GM21737 (cell line): ENCODE results near the gene ARFGAP3.

Experiments
- ATAC-seq: cut with Tn5 transposase; IDR thresholded peaks from one replicate; pipeline ENCODE4 v1.9.1; 2021; ENCODE audit warnings: mild to moderate bottlenecking, moderate library complexity; ENCODE audit not compliant: unreplicated experiment

Gene ARFGAP3, protein sequence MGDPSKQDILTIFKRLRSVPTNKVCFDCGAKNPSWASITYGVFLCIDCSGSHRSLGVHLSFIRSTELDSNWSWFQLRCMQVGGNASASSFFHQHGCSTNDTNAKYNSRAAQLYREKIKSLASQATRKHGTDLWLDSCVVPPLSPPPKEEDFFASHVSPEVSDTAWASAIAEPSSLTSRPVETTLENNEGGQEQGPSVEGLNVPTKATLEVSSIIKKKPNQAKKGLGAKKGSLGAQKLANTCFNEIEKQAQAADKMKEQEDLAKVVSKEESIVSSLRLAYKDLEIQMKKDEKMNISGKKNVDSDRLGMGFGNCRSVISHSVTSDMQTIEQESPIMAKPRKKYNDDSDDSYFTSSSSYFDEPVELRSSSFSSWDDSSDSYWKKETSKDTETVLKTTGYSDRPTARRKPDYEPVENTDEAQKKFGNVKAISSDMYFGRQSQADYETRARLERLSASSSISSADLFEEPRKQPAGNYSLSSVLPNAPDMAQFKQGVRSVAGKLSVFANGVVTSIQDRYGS

DNA sequence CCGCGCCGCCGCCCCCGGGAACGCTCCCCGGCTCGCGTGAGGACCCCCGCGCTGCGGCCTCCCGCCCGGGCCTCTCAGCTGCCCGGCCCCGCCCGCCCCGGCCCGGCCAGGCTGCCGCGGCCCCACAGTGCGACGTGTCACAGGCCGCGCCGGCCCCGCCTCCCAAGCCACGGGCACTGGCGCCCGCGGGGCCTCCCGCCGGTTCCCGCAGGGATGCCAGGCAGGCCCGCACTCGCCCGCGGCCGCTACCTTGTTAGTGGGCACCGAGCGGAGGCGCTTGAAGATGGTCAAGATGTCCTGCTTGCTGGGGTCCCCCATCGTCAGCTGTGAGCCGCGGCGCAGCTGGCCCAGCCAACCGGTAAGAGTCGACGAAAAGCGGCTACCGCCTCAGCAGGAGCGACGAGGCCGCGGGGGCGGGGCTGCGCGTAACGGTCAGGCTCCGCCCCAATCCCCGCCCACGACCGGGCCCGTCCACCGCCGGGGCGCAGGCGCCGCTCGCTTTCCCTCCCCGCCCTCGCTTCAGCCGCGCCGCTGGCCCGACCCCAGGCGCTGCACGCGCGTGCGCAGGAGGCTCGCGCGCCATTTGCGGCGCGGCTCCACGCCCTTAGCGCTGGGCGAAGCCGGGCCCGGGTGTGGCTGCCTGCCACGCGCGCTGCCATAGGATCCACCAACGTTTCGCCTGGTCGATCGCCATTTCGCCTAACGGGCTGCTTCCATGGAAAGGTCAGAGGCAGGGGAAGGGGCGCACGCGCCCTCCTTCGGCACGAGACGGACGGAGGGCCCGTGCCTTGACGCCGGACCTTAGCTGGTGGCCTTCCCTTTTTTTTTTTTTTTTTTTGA lies at the start of gene ARFGAP3:
TSS of gene ARFGAP3 (minus strand) at position 409 of the 840 bp plus-strand sequence. CDS start at position 318, 91 bp downstream.
- peak; percentile 78 for ATAC-seq

DNA sequence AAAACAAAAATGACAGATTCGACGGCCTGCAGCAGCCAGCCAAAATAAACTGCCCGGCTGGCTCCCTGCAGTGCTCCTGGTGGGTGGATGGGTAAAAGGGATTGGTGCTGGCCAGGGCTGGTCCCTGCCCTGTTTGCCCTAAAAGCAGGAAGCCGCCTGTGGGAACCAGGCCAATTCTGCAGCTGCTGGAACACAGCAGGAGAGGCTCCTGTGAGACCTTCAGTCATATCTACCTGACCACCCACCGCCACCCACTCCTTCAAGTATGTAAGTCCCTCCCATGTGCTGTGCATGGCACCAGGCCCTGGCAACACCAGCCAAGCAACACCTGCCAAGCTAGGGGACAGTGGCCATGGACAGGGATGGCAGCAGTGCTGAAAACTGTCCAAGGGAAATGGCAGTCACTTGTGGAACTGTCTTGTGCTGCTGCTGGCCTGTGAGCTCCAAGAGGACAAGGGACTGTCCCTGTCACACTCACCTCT lies 48.7 kb upstream of the ARFGAP3 start:
- ATAC-seq, result no peak

DNA sequence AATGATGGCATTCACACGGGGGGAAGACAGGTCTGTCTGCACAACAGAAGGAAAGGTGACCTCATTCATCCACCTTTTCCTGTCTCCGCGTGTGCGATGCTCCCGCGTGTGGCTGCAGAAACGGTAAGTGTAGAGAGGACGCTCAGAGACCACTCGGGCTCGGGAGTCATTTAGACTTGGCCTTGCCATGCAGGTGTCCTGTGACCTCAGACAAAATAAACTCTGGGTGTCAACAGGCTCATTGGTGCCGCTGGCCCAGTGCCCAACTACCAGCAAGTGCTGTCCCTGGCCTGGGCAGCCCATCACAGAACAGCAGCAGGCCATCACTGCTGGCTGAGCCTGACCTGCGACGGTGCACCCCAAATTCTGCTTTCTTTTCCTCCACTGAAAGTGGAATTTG lies 48.1 kb upstream of the ARFGAP3 start:
- ATAC-seq, result no peak

DNA sequence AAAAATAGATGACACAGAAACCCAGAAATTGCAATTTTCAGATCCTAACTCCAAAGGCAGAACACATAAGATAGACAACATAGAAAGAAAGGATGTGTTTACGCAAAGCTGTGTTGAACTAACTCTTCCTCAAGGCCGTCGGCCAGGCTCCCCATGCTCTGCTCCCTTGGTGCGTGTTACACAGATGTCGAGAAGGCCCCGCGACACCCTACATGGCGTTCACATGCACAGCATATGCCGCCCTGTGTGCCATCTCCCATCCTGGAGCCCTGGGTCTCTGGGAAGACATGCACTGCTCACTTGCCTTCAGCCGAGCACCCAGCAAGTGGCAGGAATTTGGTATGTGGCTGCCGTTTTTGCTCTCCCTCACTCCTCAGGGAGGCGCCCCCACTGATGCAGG lies 47.0 kb upstream of the ARFGAP3 start:
- no peak for ATAC-seq

DNA sequence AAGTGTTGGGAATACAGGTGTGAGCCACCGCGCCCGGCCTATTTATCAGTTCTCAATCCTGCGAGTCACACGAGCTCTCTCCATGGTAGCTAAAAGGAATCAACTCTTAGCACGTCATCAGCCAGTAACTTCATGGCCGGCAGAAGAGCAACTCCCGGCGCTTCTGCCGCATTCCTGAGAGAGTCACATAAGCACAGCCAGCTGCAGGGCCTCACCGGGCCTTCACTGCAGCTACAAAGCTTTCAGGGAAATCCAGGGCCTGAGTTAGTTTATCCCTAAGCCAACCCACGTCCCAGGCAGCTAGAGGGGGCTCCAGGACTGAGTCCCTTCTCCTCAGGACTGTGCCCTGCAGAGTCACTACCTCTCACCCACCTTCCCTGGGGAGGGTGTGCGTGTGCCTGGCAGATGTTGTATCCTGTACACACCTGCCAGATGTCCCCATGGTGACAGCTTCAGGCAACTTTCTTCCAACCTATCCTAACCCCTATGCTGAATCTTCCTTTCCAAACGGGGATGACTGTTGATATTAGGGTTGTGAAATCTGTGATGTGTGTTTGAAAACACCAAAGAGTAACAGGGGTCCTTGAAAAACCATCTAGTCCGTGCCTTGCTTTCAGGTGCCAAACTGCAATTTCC lies 45.9 kb upstream of the ARFGAP3 start:
- no peak for ATAC-seq

DNA sequence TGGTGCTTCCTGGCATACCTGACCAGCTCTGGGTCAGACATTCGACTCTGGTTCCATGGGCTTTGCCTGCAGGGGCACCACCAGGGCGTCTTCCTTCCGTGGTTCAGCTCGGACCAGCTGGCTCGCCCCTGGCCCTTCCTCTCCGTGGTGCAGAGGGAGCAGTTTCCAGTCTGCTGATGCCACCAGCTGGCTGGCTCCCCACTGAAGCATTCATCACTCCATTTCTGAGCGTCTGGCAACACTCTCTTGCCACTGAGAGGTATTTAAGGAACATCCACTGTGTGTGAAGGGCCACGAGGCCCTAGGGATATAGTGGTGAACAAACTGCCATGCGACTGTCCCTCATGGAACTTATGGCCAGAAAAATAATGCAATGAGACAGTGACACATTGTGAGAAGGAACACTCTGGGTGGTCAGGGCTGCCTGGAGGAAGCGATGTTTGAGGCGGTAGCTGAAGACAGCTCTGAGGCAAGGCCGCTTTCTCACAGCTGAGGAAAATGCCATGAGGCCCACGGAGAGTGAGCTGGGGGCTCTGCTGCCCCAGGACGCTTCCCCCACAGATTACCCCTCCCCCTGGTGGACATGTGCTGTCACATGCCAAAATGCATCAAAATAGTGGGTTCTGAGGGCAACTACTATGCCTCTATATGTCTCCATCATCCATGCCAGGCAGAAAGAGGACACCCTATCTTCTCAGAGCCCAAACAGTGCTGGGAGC lies 44.9 kb upstream of the ARFGAP3 start:
- no peak for ATAC-seq

DNA sequence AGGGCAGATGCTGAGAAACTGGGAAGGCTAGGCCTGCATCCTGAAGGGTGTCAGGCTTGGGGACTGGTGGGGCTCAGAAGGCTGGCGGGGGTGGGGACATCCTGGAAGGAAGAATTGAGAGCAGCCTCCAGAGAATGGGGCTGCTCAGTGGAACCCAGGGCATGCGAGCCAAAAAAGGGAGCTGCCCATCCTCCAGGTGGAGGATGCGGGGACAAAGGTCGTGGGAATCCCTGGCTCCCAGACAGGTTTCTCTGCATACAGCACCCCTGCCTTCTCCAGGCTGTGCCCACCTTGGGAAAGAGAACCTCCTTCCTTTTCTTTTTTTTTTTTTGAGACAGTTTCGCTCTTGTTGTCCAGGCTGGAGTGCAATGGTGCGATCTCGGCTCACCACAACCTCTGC lies 40.9 kb upstream of the ARFGAP3 start:
- no peak for ATAC-seq

DNA sequence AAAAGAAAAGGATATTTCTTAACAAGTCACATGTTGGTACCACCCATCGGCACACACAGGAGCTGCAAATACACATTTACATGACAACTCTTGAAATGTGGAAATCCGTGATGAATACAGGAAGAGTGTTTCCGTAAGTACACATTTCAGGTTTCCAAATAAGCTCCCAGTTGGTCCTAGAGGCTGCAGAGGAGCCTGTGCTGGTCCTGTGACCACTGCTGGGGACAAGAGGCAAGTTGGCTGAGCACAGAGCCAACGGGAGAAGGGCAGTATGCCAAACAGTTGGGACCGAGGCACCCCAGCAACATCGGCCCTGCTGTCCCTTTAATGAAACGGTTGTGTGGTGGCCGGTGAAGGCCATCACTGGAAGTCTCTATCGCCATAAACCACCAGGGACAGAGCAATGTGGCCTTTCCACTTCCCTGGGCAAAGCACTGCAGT lies 38.5 kb upstream of the ARFGAP3 start:
- ATAC-seq, result no peak

DNA sequence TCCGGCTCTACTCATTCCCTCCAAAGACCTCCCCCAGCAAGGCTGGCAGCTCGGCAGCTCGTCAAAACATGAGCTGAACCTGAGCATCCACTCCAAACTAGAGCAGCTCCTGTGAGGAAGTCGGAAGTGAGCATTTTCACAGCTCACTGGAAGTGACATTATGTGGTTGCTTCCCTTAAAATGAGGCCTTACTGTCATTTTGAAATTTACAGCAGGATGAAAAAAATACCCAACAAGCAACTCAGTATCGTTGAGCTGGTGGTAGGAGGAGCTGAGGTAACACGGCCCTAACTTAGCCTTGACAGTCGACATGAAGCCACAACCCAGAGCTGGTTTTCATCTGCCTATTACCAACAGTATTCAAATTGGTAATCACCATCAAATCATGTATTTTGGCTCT lies 38.0 kb upstream of the ARFGAP3 start:
- ATAC-seq, result no peak

DNA sequence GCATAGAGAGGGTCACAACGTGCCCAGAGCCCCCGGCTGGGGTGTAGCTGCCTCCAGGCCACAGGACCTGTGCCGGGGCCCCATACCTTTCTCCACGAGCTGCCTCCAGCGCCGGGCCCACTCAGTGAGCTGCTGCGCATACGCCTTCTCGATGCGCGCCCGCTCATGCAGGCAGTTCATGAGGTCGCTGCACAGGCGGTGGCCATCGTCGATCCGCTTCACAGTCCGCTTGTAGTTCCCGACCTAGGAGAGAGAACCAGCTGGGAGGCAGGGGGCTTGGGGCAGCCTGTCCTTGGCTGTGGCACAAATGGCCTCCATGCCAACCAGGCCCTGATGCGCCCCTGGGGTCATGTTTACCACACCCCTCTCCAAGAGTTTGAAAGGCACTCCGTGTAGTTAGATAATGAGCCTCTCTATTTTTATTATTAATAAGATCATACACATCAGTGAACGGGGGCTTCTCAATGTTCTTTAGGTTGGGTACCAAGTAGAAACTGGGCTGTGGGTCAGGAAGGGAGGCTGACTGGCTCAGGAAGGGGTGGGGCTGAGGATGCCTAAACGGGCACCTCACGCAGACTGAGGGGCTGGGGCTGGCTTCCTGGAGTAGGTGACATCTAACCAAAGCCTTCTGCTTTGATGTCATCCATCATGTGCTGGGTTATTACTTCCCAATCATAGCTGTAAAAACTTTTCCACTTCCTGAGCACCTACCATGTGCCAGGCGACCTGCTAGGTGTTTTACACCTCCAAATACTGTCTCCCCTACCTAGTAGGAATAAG lies 36.5 kb upstream of the ARFGAP3 start:
- ATAC-seq, result no peak

DNA sequence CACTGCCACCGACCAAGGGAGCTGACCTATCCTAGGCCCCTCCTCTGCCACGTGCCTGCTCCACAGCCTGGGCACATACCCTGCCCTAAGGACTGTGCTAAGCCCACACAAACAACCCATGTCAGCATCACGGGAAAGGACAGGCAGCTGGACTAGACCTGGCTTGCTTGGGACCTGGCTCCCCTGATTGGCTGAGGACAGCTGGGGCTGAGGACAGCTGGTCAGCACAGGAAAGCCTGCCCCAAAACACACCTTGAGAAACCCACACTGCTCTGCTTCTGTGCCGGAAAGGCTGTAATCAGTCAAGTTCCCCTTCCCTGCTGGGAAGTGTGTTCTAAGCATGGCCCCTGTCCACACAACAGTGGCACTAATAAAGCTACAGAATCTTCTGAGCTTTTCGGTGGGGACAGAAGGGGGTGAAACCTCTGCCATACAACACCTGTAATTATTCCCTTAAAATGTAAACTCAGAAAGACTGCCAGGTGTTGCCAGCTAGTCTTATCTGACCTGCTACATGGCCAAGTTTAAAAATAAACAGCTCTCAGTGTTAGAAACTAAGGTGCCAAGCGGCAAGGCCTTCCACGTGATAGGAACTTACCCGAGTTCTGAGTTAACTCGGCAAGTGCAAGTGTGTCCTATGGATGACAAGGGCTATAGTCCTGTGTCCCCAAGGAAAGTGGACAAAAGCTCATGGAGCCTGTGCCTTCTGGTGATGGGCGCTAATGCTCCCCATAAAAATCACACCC lies 35.7 kb upstream of the ARFGAP3 start:
- no peak for ATAC-seq

DNA sequence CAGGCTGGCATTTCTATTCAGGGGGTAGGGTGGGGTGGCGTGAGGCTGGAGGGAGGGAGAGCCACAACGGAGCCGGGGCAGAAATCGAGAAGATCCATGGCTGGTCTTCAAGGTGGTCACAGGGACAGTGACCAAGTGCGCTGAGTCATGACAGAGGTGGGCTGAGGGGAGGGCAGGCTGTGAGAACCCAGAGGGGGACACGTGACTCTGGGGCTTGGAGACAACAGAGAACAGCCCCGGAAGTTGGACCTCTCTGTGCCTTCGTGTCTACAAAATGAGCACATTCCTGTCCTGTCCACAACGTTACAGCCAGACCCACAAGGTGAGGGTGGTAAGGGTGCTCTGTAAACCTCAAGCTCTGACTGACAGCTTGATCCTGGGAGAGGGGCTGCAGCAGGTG lies 35.1 kb upstream of the ARFGAP3 start:
- no peak for ATAC-seq

DNA sequence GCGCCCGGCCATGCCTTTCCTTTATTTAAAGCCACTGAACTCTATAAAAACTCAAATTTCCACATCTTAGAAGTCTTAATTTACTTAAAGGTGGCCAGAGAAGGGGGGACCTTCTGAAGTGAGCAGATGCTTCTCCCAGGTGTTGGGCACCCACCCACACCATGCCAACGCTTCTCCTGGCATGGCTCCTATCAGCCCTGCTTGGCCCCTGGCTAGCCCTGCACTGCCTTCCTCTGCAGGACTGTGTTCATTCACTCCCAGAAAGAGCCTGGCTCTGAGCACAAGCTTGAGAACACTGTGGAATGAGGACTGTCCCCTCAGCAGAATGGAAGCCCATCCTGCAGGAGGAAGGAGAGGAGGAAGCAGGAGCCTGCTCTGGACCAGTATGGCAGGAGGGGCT lies 34.6 kb upstream of the ARFGAP3 start:
- ATAC-seq, result no peak

DNA sequence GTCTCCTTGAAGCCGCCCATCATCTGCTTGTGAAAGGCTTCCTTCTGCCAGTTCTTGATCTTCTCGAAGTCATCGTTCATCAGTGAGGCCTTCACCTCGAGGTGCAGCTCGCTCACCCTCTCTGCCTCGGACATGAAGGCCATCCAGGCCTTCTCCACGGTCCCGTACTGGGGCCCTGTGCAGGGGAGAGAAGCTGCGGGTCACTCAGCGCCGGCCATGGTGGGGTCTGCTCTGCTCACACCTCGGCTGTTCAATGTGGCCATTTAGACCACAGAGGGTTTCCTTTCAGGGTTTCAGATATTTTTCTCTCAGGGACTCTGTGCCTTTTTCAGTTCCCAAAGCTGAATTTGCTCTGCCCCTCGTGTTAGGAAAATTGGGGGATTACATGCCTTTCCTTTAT lies 33.9 kb upstream of the ARFGAP3 start:
- ATAC-seq, result no peak

DNA sequence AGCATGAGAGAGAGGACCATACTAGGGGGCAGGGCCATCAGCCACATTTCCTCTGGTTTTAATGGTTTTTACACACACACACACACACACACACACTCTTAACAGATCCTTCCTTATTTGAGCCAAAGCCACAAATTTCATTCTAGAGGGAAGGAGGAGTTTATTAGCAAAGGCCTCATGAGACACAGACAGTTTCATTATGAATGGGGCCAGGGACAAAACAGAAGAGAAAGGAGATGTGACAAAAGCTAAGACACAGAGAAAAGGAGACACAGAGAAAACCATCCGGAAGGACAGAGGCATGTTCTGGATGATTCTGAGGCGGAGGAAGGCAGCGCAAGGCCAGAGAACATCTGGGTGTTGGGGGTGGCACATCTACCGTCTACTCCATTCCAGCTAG lies 32.2 kb upstream of the ARFGAP3 start:
- no peak for ATAC-seq

DNA sequence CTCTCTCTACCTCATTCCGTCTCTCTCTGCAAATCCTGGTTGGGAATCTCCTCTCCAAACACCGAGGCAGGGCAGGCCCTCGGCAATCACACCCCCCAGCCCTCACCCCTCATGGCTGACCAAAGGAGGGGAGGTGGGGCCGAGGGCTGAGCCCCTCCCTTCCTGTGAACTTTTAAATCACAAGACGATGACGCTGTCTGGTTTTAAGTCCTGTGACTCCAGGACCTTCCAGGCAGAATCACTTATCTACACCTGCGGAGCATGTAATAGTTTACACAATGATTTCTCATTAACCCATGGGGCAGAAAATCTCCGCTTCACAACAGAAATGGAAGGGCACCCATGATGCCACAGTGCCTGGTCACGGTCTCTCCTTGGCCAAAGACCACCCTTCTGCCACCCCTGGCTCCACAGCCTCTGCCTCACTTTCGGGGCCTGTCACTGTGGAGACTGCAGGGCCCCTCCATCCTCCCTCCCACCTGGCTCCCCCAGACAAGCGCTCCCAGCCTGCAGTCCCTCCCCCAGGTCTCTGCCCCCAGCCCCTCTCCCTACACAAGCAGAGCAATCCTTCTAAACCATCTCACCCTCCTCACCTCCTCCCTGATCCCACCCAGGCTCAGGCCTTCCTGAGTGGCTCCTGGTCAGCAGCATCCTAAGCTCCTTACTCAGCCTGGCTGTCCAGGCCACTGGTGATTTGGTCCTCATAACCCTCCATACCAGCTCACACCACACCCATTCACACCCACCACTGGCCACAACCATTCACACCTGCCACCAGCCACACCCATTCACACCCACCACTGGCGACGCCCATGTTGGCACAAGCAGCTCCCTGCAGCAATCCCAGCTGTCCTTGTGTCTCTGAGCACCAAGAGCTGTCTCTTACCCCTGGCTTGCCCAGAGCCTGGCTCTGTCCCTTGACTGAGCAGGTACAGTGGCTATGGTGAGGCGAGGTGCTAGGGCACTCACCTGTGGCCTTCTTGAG lies 30.7 kb upstream of the ARFGAP3 start:
- no peak for ATAC-seq

DNA sequence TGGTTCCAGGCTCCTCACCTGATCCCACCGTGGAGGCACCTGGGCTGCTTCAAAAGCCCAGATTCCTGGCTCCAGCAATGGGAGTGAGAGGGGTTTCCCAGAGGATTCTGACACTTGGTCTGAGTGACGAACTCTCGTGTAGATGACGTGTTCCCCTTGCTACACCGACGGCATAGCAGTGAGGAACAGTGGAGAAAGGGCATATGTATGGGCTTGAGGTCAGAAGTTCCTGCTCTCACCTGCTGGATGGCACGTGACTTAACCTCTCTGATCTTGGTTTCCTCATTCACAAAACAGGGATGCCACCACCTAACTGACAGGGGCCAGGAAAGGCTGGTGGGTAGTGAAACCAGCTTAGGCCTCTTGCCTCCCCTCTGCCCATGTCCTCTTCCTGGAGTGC lies 30.0 kb upstream of the ARFGAP3 start:
- ATAC-seq, result no peak

DNA sequence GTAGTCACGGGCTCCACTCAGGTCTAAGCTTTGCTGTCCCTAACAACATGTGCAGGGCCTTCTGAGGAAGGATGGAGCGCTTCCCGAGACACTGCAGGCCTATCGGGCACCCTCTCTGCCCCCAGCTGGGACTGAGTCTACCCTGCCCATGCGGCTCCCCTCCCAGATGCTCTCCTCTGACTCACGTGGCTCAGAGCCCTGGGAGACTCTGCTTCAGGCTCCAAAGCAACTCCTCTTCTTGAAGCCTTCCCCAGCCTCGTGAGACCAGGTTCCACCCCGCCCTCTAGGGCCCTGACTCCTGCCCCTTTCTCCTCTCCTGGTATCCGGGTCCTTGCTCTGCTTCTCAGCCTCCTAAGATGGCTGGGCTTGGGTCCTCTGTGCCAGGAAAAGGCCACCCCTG lies 28.4 kb upstream of the ARFGAP3 start:
- ATAC-seq, result no peak
